Vagina (tissue), 2 donors: ENCODE data around the gene MSANTD4.

ENCODE experiments used
- CTCF ChIP-seq, 3 experiments: fragments of 450-650 bp in 2 of 3; fragments of 200-600 bp in 1 of 3; sonication (generic) in 1 of 3; IDR thresholded peaks; one replicate each; pipeline ENCODE4 v1.5.1; 2017 to 2019; ENCODE audit warnings: antibody characterized with exemption in 3 of 3, mild to moderate bottlenecking in 2 of 3, moderate library complexity in 2 of 3
- POLR2A ChIP-seq, 2 donors: fragments of 450-650 bp; IDR thresholded peaks; one replicate each; pipeline ENCODE4 v1.6.1; 2017; ENCODE audit warnings: antibody characterized with exemption in 2 of 2, mild to moderate bottlenecking in 2 of 2, moderate library complexity in 2 of 2

GRCh38 chr11:106059617-106060016 is 37.6 kb upstream of the MSANTD4 start:
- TF ChIP-seq CTCF (IDR thresholded peaks at IDR 0.05) (no peak), POLR2A (IDR thresholded peaks at IDR 0.05) (no peak)
